Stomach (tissue), 4 donors: ENCODE data around the gene HIBADH.

Source experiments
- EP300 ChIP-seq: sonication (generic); formaldehyde crosslinking; IDR thresholded peaks from one replicate; pipeline ENCODE4 v1.6.1; 2017; ENCODE audit warnings: antibody characterized with exemption
- POLR2A ChIP-seq, 4 donors: fragments of 450-650 bp; IDR thresholded peaks; one replicate each; pipeline ENCODE4 v1.6.1; 2016; ENCODE audit warnings: antibody characterized with exemption in 4 of 4, control low read depth in 2 of 4, mild to moderate bottlenecking in 1 of 4, moderate library complexity in 1 of 4
- POLR2AphosphoS5 ChIP-seq, 3 donors: sonication (generic); formaldehyde crosslinking; IDR thresholded peaks; one replicate each; pipeline ENCODE4 v1.6.1; 2016; ENCODE audit warnings: antibody characterized with exemption in 3 of 3
- TF ChIP-seq, protein P1 (sequence below), 7 experiments: fragments of 450-650 bp in 4 of 7; fragments of 200-600 bp in 3 of 7; sonication (generic) in 3 of 7; IDR thresholded peaks; one replicate each; pipeline ENCODE4 v1.5.1; 2016 to 2019; ENCODE audit warnings: antibody characterized with exemption in 7 of 7, control low read depth in 2 of 7, mild to moderate bottlenecking in 1 of 7

DNA sequence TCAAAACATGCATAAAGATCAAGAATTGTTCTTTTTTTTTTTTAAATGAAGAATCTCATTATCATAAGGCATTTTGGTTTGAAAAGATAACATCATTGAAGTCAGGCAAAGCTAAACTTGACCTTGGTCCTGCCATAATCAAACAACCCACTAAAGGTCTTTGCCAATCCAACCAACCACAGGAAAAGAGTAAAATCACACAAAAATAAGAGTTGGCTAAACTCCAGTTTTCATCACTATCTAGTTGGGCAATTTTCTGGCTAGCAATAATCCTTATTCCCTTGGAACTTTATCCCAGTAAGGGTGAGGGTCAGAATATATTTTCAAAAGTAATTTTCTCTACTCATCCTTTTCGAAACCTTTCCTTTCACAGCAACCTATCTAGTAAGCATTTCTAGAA is 62.4 kb downstream of the HIBADH start:
- TF ChIP-seq, protein P1, sequence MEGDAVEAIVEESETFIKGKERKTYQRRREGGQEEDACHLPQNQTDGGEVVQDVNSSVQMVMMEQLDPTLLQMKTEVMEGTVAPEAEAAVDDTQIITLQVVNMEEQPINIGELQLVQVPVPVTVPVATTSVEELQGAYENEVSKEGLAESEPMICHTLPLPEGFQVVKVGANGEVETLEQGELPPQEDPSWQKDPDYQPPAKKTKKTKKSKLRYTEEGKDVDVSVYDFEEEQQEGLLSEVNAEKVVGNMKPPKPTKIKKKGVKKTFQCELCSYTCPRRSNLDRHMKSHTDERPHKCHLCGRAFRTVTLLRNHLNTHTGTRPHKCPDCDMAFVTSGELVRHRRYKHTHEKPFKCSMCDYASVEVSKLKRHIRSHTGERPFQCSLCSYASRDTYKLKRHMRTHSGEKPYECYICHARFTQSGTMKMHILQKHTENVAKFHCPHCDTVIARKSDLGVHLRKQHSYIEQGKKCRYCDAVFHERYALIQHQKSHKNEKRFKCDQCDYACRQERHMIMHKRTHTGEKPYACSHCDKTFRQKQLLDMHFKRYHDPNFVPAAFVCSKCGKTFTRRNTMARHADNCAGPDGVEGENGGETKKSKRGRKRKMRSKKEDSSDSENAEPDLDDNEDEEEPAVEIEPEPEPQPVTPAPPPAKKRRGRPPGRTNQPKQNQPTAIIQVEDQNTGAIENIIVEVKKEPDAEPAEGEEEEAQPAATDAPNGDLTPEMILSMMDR (IDR thresholded peaks at IDR 0.05) = no peak
- TF ChIP-seq POLR2A (IDR thresholded peaks at IDR 0.05) (no peak), POLR2AphosphoS5 (IDR thresholded peaks at IDR 0.05) (no peak), EP300 (no peak)
